Breast epithelium (tissue), 4 donors: ENCODE results near the gene COMMD1. TPM values are rescaled to one million over a fixed set of nuclear protein-coding genes. Genes with fewer than 3 reads are reported as not detected.

Experiments
- DNase-seq, 2 donors: peaks; one replicate each; pipeline ENCODE4 v3.0.0-alpha.2; 2019; ENCODE audit warnings: low spot score in 2 of 2
- H3K27ac ChIP-seq, 2 donors: fragments of 200-600 bp; sonication (generic) in 1 of 2; one replicate each; pipeline ENCODE4 v1.5.1; 2016 to 2019; ENCODE audit warnings: mild to moderate bottlenecking in 1 of 2
- H3K27me3 ChIP-seq, 2 donors: fragments of 200-600 bp; sonication (generic) in 1 of 2; one replicate each; pipeline versions ENCODE4 v1.5.1 to v1.6.0; 2017 to 2019; ENCODE audit warnings: control low read depth in 1 of 2, mild to moderate bottlenecking in 1 of 2
- H3K36me3 ChIP-seq: fragments of 200-600 bp; one replicate; pipeline ENCODE4 v1.5.1; 2019
- H3K4me1 ChIP-seq, 2 donors: fragments of 200-600 bp; sonication (generic); one replicate each; pipeline ENCODE4 v1.5.1; 2016 to 2019; ENCODE audit warnings: control low read depth in 1 of 2
- H3K4me3 ChIP-seq, 3 donors: fragments of 200-600 bp; sonication (generic); 1 replicate in 2 of 3; 2 replicates in 1 of 3; pipeline ENCODE4 v1.5.1; 2016 to 2019; ENCODE audit warnings: mild to moderate bottlenecking in 3 of 3, moderate library complexity in 2 of 3
- H3K9me3 ChIP-seq, 2 donors: fragments of 200-600 bp; sonication (generic) in 1 of 2; one replicate each; pipeline ENCODE4 v1.5.1; 2016 to 2019; ENCODE audit warnings: control low read depth in 1 of 2
- CTCF ChIP-seq, 3 donors: fragments of 450-650 bp; IDR thresholded peaks; one replicate each; pipeline ENCODE4 v1.5.1; 2016 to 2017; ENCODE audit warnings: antibody characterized with exemption in 3 of 3, mild to moderate bottlenecking in 3 of 3, moderate library complexity in 3 of 3
- POLR2A ChIP-seq: fragments of 450-650 bp; IDR thresholded peaks from one replicate; pipeline ENCODE4 v1.6.1; 2016; ENCODE audit warnings: antibody characterized with exemption, mild to moderate bottlenecking, moderate library complexity
- POLR2AphosphoS5 ChIP-seq, 3 donors: sonication (generic); formaldehyde crosslinking; IDR thresholded peaks; one replicate each; pipeline ENCODE4 v1.6.1; 2017; ENCODE audit warnings: antibody characterized with exemption in 3 of 3
- intact Hi-C: fragments of 100-400 bp; cut with DNase I; formaldehyde crosslinking; loops from one replicate; pipeline ENCODE4 v1.15.1; 2023; ENCODE audit warnings: low total_unique reads
- total RNA-seq, 3 donors: library from RNA; depleted of rRNA; stranded (reverse); fragments of >200 nt; gene quantifications; one replicate each; pipeline ENCODE4 v1.1.0, GENCODE V29; 2016

Gene COMMD1
- total RNA-seq, 3 donors from 2014 or later: 38.4 to 63.8 (median 56.4) TPM

DNA sequence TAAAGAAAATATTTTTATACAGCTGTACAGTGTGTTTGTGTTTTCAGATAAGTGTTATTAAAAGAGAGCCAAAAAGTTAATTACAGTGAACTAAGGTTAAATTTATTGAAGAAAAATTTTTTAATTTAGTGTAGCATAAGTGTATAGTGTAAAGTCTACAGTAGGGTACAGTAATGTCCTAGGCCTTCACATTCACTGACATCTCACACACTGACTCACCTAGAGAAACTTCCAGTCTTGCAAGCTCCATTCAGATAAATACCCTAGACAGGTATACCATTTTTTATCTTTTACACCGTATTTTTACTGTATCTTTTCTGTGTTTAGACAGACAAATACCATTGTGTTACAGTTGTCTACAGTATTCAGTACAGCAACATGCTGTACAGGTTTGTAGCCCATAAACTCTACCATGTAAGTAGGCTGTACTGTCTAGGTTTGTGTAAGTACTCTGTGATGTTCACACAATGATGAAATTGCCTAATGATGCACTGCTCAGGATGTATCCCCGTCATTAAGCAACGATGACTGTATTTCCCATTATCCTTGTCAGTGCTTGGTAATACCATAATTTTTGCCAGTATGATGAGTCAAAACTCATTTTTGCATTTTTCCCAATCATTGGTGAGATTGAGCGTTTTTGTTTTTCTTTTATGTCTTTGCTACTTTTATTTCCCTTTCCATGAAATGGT is 242.3 kb downstream of the COMMD1 start:
- TF ChIP-seq POLR2AphosphoS5 (IDR thresholded peaks at IDR 0.05) (no peak), POLR2A (no peak), CTCF (IDR thresholded peaks at IDR 0.05) (no peak)
- H3K27ac ChIP-seq: no peak overlapping the region
- H3K9me3 ChIP-seq: no peaks in the 10 kb centered on the region
- intact Hi-C loops: no loop called here
- no peaks in the 10 kb centered on the region for H3K36me3 ChIP-seq
- peaks cover 0 to 8% of the 10 kb centered on the region in 2 donors for H3K4me1 ChIP-seq
- H3K27me3 ChIP-seq: no peaks in the 10 kb centered on the region
- no peak overlapping the region for H3K4me3 ChIP-seq
- DNase-seq: no peak

DNA sequence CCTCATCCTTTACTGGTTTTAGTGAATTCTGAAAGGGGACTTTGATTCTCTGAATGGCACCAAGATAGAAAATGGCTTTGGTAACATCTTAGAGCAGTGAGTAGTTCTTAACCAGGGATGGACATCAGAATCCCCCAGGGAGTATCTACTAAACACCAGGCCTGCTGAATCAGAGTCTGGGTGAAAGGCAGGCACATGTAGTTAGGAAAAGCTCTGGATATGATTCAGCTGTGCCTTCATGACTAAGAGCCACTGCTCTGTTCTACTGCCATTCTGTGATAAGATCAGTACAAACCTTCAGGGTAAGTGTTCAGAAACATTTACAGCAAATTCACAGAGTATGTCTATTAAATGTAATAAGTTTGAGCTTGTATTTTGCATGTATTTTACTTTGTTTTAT is 244.2 kb downstream of the COMMD1 start:
- Histone ChIP-seq H3K4me1 (peaks cover 0 to 8% of the 10 kb centered on the region in 2 donors), H3K4me3 (no peak overlapping the region), H3K9me3 (no peaks in the 10 kb centered on the region), H3K27me3 (no peaks in the 10 kb centered on the region), H3K36me3 (no peaks in the 10 kb centered on the region), H3K27ac (no peak overlapping the region)
- intact Hi-C loops: no loop called here
- TF ChIP-seq POLR2A: no peak
- TF ChIP-seq CTCF (IDR thresholded peaks at IDR 0.05): no peak
- no peak for TF ChIP-seq POLR2AphosphoS5 (IDR thresholded peaks at IDR 0.05)
- no peak for DNase-seq

GRCh38 chr2:62150597-62151305 is 245.3 kb downstream of the COMMD1 start:
- Histone ChIP-seq H3K9me3 (peaks cover 0 to 3% of the 10 kb centered on the region in 2 donors), H3K27ac (peak overlapping the region in 1 of 2 donors; percentile 50), H3K36me3 (no peaks in the 10 kb centered on the region), H3K4me1 (peaks cover 0 to 8% of the 10 kb centered on the region in 2 donors), H3K27me3 (no peaks in the 10 kb centered on the region), H3K4me3 (no peak overlapping the region)
- intact Hi-C loops: no loop called here
- TF ChIP-seq CTCF (IDR thresholded peaks at IDR 0.05): no peak
- no peak for TF ChIP-seq POLR2A
- TF ChIP-seq POLR2AphosphoS5 (IDR thresholded peaks at IDR 0.05): no peak
- no peak for DNase-seq

DNA sequence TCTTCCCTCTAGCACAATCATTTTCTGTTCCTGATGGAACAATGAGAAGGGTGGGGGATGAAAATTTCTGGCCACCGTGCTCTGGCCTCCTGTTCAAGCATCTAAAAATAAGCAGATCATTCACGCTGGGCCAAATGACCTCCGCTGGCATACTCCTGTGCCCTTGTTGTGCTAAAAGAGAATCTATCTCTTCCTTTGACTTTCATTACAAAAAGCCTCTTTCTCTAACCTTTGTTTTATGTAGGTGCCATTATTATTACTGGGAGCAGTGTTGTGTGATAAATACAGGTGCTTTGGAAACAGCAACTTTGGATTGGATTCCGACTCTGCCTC is 245.8 kb downstream of the COMMD1 start:
- no peak for DNase-seq
- no peaks in the 10 kb centered on the region for H3K27me3 ChIP-seq
- H3K4me1 ChIP-seq: peaks cover 0 to 8% of the 10 kb centered on the region in 2 donors
- H3K36me3 ChIP-seq: no peaks in the 10 kb centered on the region
- peaks cover 0 to 3% of the 10 kb centered on the region in 2 donors for H3K9me3 ChIP-seq
- H3K4me3 ChIP-seq: no peak overlapping the region
- no peak for TF ChIP-seq CTCF (IDR thresholded peaks at IDR 0.05)
- no peak for TF ChIP-seq POLR2A
- TF ChIP-seq POLR2AphosphoS5 (IDR thresholded peaks at IDR 0.05): no peak
- H3K27ac ChIP-seq: peak overlapping the region in 1 of 2 donors; percentile 50
- intact Hi-C loops: no loop called here

DNA sequence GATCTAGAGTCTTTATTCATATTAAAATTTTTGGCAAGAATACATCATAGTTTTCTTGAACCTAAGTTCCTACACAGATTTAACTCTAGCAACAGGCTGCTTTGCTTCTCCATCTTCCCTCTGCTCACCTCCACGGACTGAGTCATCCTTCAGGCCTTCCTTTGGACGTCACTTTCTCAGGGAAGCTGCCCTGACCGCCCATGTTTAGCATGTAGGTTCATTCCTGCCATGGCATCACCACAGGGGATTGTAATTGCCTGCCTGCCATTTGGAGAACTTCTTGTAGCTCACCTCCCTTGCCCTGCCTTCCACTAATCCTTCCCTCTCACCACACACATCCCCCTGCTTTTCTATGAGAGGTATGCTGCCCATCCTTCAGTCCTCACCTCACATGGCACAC is 246.5 kb downstream of the COMMD1 start:
- peaks cover 0 to 3% of the 10 kb centered on the region in 2 donors for H3K9me3 ChIP-seq
- H3K36me3 ChIP-seq: no peaks in the 10 kb centered on the region
- H3K4me3 ChIP-seq: no peak overlapping the region
- TF ChIP-seq CTCF (IDR thresholded peaks at IDR 0.05) (no peak), POLR2A (no peak), POLR2AphosphoS5 (IDR thresholded peaks at IDR 0.05) (no peak)
- H3K27me3 ChIP-seq: no peaks in the 10 kb centered on the region
- peak overlapping the region in 1 of 2 donors; percentile 50 for H3K27ac ChIP-seq
- no peak for DNase-seq
- intact Hi-C loops: no loop called here
- peaks cover 0 to 8% of the 10 kb centered on the region in 2 donors for H3K4me1 ChIP-seq
